HG02798 (cell line): ENCODE measurements around the gene ZMYND8.
A peak's percentile ranks its signal among the peaks of the same experiment; 100 is the strongest.
"Not testable (repeated sequence)": the region's sequence is repeated elsewhere in the genome, so short reads cannot be mapped to it uniquely, and the experiment has no call there.

ENCODE experiments used
- ATAC-seq: cut with Tn5 transposase; IDR thresholded peaks from one replicate; pipeline ENCODE4 v1.9.1; 2021; ENCODE audit warnings: mild to moderate bottlenecking; ENCODE audit not compliant: unreplicated experiment, poor library complexity

The ZMYND8 gene

DNA sequence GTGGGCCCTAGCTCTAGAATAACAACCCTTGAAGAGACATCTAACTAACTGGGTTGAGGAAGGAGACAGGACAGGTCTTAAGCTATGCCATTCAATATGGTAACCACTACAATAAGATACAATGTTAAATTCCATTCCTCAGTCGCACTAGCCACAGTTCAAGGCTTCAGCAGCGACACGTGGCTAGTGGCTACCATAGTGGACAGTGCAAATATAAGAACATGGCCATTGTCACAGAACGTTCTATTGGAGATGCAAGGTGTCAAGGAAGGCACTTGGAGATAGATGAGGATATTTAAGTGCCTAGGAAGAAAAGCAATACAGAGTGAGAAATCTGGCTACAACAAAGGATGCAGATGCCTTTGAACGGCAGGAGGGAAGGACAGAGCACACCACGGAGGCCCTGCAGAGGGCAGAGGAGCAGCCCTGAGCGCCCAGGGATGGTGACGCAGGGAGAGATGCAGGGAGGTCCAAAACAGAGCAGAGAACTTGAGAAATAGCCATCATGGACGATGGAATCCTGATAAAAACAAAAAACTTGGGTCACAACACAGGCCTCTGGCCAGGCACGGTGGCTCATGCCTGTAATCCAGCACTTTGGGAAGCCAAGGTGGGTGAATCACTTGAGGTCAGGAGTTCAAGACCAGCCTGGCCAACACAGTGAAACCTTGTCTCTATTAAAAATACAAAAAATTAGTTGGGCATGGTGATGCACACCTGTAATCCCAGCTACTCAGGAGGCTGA, 140.7 kb downstream of the ZMYND8 start:
- no peak for ATAC-seq

DNA sequence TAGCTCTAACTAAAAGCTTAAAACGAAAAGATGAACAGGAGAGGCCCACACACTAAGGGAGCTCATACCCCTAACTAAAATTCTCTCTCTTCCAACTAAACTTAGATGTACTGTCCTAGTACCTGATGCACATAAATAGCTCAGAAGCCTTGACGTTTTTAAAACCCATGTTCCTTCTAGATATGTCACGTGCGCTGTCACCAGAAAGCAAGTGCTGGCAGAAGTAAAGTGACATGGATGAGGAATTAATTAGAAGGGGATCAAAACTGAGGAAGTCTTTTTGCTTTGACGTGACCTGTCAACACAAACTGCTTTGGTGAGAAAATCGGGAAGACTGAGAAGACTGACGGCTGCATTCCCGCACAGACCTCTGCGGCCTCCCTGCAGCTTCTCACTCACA, 142.5 kb downstream of the ZMYND8 start:
- ATAC-seq = no peak

DNA sequence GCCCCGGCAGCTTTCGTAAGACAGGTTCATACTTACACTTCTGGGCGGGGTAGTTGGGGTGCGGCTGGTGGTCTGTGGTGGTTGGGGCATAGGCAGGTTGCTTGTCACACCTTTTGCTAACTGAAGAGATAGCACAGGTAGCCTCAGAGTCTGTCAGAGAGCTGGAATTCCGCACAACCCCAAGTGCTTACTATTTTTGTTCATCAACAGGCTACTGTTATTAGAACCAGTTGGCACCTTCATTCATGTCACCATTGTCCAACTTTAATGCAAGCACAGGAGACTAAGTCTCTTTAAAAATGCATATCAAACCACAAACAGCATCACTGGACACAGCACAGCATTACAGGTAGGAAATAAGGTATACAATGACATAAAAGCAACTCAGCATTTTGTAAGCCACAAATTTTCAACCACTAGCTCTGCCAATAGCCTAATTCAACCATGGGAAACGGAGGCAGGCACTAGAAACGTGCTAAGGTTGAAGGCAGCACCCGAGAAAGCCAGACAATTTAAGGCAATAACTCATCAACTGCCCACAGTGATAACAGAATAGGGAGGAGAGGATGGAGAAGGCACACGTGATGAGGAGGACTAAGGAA, 143.8 kb downstream of the ZMYND8 start:
- ATAC-seq = no peak

DNA sequence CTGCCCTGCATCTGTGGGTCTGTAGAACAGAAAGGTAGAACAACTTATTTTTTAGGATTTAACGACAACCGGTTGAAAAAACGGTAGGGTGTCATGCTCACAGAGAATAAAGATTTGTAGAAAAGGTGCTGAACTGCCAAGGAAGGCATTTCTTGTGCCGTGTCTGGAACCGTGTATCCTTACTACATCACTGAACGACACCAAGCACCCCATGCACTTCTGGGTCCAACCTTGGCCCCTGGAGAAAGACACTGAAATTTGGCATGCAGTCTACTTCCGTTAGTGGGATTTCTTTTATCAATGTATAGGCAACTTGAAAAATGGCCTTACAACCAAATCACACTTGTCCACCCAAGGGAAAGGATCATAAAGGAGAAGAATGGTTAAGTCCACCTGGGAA, 145.5 kb downstream of the ZMYND8 start:
- ATAC-seq = no peak

DNA sequence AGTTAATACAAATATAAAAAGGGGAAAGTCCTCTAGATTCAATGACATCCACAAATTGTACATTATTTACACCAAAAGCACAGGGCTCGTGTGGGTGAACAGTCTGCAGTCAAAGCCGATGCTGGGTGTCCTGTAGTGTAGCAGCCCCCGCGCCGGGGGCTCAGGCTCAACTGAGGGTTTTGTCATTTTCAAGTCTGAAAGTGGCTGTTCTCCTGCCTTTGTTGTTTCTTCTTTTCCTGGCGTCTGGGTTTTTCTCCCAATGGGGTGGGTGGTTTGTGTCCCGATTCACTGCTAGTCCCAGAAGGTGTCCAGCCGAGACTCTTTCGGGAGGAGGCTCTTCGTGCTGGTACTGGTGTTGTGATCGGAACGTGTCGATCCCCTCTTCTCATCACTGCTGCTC, 146.0 kb downstream of the ZMYND8 start:
- no peak for ATAC-seq

DNA sequence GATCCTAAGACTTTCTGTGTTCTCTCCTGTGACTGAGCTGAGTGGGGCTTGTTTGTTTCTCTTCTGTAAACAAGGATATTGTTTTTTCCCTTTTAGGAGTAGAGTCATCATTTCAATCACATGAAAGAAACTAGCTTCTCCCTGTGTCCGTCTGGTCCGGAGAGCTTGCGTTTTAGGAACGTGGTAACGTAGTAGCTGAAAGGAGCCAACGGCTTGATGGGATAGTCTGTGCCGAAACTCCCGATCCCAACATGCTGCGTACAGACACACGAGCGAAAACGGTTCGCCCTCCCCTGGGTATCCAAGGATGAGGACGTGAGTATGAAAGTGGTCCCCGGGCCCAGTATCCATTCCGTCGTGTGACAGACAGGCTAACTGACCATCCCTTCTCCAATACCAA, 146.5 kb downstream of the ZMYND8 start:
- no peak for ATAC-seq

DNA sequence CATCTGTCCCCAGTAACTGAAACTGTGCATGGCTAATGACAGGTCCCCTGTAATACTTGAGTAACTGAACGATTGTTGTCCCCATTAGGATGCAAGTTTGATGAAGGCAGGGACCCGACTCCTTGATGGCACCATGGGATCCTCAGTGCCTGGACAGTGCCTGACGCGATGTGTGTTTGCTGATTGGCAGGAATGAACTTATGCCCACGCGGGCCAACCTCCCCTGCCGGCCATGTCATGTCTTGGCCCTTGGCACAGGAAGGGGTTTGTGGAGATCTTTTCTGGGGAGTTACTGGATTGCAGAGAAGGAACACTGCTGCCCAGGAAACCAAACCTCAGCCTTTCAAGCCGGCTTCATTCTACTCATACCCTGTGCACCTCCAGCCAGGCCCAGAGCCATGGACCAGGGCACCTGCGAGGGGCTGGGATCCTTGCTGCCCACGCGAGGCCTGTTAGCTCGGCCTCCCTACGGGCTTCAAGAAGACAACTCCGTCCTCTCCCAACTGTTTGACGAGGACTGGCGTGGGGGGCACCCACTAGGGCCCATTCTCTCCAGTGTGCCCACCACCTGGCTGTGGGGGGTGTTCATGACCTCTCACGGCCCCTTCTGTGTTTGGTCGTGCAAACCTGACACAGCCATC, 147.8 kb downstream of the ZMYND8 start:
- ATAC-seq = no peak

DNA sequence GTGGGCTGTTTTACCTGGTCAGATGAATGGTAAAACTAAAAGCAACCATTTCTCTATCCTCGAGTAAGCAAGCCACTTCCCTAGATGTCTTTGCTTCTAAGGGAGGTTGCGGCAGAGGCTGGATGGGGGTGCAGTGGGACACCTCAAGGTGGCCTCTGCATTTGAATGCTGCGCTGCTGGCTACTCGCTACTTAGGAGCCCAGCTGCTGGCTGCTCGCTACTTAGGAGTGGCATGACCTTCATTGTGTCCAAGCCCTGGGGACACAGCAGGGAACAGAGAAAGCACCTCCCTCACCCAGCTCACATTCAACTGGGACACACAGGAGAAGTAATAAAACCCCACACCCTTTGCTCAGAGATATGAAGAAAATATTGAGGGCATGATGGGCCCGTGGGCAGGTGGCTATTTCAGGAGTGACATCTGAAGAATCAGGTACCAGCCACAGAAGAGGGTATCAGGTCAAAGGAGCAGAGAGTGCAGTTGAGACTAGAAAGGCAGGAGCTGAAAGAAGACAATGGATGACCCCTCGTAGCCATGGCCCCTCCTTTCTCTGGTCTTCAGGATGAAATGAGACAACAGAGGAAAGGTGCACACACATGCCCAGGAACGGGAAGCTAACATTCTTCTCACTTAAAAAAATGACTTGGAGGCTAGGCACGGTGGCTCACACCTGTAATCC, 149.4 kb downstream of the ZMYND8 start:
- no peak for ATAC-seq

DNA sequence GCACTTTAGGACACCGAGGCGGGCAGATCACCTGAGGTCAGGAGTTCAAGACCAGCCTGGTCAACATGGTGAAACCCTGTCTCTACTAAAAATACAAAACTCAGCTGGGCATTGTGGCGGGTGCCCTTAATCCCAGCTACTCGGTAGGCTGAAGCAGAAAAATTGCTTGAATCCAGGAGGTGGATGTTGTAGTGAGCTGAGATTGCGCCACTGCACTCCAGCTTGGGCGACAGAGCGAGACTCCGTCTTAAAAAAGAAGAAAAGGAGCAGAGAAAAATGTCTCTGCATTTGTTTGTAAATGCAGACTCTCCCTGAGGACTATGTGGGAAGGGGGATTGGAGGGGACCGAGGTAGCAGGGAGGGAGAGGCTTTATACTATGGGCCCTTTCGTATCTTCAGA, 149.9 kb downstream of the ZMYND8 start:
- not testable (repeated sequence) for ATAC-seq

DNA sequence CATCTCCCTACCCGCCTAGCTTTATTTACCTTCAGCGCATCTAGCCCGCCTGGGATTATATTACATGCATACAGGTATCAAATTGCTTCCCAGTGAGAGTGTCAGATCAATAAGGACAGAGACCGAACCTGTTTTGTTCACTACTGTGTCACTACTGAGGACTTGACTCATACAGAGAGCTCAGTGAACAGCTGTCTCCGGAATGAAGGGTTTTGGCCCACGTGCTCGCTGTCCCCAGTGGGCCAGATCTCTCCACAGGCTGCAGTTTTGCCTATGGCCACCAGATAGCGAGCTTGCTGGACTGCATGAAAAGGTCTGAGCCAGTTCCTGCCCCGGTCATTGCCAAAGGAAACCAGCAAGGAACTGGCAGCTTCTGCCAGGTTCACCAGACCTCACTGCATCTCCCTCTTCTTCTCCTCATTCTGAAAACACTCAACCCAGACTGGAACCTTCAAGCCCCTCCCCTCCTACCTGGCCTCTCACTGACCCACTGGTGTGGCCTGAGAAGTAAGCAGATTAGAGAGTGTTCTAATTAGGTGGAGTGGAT, 150.8 kb downstream of the ZMYND8 start:
- peak; percentile 64 for ATAC-seq

DNA sequence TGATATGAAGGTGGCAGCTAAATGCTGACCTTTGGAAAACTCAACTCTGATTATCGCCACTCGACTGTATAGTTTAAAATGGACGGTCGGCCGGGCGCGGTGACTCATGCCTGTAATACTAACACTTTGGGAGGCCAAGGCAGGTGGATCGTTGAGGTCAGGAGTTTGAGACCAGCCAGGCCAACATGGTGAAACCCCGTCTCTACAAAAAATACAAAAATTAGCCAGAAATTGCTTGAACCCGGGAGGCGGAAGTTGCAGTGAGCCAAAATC, 151.7 kb downstream of the ZMYND8 start:
- not testable (repeated sequence) for ATAC-seq

DNA sequence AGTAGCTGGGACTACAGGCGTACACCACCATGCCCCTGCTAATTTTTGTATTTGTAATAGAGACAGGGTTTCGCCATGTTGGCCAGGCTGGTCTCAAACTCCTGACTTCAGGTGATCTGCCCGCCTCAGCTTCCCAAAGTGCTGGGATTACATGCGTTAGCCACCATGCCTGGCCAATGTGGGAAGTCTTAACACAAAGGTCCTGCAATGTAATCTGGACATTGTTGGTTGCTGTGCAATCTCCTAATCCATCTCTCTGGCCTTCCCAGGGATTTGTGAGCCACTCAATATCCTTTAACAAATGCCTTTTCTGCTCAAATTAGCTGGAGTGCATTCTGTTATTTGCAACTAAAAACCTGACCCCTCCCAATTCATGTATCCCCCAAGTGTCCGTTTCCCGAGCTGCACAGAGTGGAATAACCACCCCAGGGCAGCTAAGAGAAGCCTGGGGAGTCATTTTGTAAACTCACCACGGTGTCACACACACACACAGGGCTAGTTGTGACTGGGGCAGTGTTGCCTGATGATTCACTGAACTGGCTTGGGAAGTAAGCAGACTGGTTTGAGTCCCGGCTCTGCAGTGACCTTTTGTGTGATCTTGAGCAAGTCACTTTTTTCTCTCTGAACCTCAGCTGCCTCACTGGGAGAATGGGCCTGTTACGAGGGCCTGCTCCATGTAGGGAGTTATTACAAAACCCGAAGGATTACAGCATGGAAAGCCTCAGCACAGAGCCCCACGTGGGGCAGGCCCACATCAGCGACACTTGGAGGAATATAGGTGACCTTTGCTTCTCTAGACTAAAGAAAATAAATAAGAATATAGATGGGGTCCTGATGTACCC, 152.3 kb downstream of the ZMYND8 start:
- no peak for ATAC-seq

DNA sequence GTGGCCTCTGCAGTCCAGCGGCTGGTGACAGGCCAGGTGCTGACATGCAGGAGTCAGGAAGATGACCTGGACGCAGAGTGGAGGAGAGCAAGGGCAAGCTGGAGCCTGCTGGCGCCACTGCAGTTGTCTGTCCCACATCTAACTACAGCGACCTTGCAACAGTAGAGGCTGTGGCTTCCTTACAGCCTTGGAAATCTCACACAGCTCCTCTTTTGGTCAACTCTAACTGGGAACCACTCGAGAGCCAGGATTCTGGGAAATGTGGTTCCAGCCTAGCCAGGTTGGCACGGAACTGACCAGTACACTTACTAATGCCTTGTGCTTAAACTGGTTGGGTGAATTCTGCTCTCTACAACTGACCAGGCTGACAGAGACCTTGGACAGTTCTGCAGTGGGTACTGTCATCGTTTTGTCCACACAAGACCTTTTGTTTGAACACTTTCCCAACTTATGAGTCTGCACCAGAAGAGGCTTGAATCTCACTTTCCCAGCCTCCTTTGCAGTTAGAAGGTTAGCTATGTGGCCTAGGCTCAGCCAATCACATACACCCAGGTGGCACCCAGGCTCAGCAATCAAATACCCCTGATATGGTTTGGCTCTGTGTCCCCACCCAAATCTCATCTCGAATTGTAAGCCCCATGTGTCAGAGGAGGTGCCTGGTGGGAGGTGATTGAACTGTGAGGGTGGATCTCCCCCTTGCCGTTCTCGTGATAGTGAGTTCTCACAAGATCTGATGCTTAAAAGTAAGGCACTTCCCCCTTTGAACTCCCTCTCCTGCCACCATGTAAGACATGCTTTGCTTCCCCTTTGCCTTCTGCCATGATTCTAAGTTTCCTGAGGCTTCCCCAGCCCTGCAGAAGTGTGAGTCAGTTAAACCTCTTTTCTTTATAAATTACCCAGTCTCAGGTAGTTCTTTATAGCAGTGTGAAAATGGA, 153.5 kb downstream of the ZMYND8 start:
- ATAC-seq = no peak

DNA sequence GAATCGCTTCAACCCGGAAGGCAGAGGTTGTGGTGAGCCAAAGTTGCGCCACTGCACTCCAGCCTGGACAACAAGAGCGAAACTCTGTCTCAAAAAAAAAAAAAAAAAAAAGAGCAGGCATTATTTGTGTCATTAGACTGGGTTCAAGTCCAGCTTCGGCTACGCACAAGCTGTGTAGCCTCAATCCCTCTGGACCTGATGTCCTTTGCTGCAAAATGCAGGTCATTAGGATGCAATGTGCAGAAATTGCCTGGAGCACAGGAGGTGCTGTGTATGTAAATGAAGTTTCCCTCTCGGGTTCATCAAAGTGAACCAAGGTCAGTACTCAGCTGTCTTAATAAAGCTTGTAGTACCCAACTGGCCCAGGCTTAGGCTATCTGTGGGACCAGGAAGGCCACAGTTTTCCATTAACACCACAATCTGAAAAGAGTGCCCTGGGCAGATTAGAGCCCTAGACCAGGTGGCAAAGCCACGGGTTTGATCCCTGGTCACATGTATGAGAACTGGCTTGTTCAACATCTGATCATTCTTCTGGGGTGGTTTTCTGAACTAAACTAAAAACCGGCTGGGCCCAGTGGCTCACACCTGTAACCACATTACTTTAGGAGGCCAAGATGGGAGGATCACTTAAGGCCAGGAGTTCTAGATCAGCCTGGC, 155.3 kb downstream of the ZMYND8 start:
- no peak for ATAC-seq

DNA sequence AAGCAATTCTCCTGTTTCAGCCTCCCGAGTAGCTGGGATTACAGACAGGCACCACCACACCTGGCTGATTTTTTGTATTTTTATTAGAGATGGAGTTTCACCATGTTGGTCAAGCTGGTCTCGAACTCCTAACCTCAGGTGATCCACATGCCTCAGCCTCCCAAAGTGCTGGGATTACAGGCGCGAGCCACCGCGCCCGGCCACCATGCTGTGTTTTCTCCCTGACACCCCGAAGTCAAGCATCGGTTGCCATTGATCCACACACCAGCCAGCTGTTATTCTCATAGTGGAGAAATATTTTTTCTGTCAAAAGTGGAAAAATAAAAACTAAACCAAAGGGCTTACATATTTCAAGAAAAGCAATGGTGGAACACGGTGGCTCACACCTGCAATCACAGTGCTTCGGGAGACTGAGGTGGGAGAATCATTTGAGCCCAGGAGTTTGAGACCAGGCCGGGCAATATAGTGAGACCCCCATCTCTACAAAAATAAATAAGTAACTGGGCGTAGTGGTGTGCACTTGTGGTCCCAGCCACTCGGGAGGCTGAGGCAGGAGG, 157.4 kb downstream of the ZMYND8 start:
- ATAC-seq = no peak

DNA sequence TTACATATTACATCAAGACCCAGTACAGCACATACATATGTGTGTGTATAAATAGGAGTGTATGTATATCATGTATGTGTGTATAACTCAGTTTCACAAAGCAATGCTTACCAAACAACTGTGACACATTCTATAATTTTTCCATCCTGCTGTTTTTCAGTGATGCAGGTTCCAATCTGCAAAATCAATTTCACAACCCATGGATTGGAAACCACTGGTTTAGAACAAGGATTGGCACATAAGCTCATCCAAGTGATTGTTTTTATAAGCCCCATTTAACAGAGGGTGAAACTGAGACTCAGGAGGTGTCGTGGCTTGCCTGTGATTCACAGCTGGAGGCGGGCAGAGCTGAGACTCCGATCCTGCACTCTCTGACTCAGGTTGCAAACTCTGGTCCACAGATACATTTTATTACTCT, 158.2 kb downstream of the ZMYND8 start:
- no peak for ATAC-seq

DNA sequence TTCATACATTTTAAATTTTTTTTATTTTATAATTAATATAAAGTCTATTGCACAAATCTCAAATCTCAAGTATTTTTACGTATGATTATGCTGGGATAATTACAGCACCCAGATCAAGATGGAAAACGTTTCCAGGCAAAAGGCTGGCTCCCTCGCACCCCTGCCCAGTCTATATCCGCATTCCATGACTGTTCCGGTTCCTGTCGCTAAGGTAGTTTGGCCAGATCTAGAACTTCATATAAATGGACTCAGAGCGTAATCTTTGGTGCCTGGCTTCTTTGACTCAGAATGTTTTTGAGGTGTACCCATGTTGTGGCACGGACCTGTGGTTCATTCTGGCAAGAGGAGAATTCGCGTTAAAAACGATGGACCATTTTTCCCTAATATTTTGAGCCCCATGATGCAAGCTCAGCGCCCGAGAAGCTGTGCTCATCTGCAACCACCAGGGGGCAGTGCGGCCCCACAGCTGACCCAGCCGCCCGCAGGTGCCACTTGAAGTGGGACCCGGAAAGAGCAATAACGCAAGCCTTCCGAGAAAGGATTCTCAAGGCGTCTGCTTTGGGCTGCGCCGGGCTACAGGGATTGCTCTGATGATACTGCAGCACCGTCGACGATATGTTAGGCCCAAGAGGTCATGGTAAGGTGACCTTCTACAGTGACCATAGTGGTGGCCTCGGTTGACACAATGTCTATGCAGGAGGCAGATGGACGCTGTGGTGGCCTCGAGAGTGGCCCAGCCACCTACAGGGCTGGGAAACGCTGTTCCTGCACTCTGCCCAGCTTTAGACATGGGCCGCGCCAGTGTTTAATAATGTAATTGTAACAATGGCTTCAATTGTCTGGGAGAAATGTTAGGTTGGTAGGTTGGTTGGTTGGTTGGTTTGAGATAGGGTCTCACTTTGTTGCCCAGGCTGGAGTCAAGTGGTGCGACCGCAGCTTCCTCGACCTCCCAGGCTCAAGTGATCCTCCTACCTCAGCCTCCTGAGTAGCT, 160.1 kb downstream of the ZMYND8 start:
- ATAC-seq = peak; percentile 67
